Ascending aorta (tissue), 2 donors: ENCODE results near the gene MESP1. TPM values are rescaled to one million over a fixed set of nuclear protein-coding genes. Genes with fewer than 3 reads are reported as not detected.
A peak's percentile ranks its signal among the peaks of the same experiment; 100 is the strongest.

Experiments used
- DNase-seq, 2 donors: peaks; one replicate each; pipeline ENCODE4 v3.0.0-alpha.2; 2019; ENCODE audit warnings: low spot score in 2 of 2
- H3K27ac ChIP-seq, 2 donors: fragments of 200-600 bp; sonication (generic); one replicate each; pipeline ENCODE4 v1.5.1; 2016 to 2017; ENCODE audit warnings: mild to moderate bottlenecking in 1 of 2
- H3K27me3 ChIP-seq: fragments of 200-600 bp; sonication (generic); one replicate; pipeline ENCODE4 v1.5.1; 2017
- H3K36me3 ChIP-seq, 2 donors: fragments of 200-600 bp; sonication (generic); one replicate each; pipeline ENCODE4 v1.5.1; 2016
- H3K4me1 ChIP-seq, 2 donors: fragments of 200-600 bp; sonication (generic); one replicate each; pipeline ENCODE4 v1.5.1; 2016 to 2017; ENCODE audit warnings: mild to moderate bottlenecking in 1 of 2
- H3K4me3 ChIP-seq, 2 donors: fragments of 200-600 bp; sonication (generic); one replicate each; pipeline ENCODE4 v1.5.1; 2016 to 2017; ENCODE audit warnings: mild to moderate bottlenecking in 1 of 2
- H3K9me3 ChIP-seq, 2 donors: fragments of 200-600 bp; sonication (generic); one replicate each; pipeline ENCODE4 v1.5.1; 2016
- intact Hi-C: fragments of 100-400 bp; cut with DNase I; formaldehyde crosslinking; loops from one replicate; pipeline ENCODE4 v1.15.1; 2023
- total RNA-seq: library from RNA; depleted of rRNA; stranded (reverse); fragments of >200 nt; gene quantifications from one replicate; pipeline ENCODE4 v1.1.0, GENCODE V29; 2016
- TF ChIP-seq, protein P1 (sequence below), 3 experiments: fragments of 200-600 bp in 2 of 3; fragments of 450-650 bp in 1 of 3; sonication (generic) in 2 of 3; IDR thresholded peaks; one replicate each; pipeline ENCODE4 v1.5.1; 2016 to 2019; ENCODE audit warnings: antibody characterized with exemption in 3 of 3, mild to moderate bottlenecking in 1 of 3, moderate library complexity in 1 of 3

MESP1 gene, protein sequence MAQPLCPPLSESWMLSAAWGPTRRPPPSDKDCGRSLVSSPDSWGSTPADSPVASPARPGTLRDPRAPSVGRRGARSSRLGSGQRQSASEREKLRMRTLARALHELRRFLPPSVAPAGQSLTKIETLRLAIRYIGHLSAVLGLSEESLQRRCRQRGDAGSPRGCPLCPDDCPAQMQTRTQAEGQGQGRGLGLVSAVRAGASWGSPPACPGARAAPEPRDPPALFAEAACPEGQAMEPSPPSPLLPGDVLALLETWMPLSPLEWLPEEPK
- total RNA-seq = 0.85 TPM

DNA sequence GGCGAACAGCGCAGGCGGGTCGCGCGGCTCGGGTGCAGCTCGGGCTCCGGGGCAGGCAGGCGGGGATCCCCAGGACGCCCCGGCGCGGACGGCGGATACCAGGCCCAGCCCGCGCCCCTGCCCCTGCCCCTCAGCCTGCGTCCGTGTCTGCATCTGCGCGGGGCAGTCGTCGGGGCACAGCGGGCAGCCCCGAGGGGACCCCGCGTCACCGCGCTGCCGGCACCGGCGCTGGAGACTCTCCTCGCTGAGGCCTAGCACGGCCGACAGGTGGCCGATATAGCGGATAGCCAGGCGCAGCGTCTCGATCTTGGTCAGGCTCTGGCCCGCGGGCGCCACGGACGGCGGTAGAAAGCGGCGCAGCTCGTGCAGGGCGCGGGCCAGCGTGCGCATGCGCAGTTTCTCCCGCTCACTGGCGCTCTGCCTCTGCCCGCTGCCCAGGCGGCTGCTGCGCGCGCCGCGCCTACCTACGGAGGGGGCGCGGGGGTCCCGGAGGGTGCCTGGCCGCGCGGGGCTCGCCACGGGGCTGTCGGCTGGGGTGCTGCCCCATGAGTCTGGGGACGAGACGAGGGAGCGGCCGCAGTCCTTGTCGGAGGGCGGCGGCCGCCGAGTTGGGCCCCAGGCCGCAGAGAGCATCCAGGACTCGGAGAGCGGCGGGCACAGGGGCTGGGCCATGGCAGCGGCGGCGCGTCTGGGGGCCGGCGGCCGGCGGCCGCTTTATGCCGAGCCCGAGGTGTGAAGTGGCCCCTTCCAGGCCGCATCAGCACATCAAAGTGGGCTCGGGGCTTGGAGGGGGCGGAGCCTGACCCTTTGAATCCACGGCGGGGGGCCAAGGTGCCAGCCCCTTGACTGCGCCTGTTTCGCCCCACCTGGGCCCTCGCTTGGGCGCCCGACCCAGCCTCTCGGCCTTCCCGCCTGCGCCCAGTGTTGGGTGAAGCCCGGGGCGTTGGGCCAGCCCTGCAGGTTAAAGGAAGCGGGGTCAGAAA lies at the start of gene MESP1:
TSS of gene MESP1 (minus strand) at position 690 of the 983 bp plus-strand sequence. CDS start at position 672, 18 bp downstream.
- no peaks in the 10 kb centered on the region for H3K27me3 ChIP-seq
- intact Hi-C loops = loop anchor here (2.0 kb wide), 1 partner anchor 104 kb away; no protein-coding TSS in a partner anchor
- H3K36me3 ChIP-seq = no peaks in the 10 kb centered on the region
- peak; percentile 25 to 95 for DNase-seq
- TF ChIP-seq, protein P1, sequence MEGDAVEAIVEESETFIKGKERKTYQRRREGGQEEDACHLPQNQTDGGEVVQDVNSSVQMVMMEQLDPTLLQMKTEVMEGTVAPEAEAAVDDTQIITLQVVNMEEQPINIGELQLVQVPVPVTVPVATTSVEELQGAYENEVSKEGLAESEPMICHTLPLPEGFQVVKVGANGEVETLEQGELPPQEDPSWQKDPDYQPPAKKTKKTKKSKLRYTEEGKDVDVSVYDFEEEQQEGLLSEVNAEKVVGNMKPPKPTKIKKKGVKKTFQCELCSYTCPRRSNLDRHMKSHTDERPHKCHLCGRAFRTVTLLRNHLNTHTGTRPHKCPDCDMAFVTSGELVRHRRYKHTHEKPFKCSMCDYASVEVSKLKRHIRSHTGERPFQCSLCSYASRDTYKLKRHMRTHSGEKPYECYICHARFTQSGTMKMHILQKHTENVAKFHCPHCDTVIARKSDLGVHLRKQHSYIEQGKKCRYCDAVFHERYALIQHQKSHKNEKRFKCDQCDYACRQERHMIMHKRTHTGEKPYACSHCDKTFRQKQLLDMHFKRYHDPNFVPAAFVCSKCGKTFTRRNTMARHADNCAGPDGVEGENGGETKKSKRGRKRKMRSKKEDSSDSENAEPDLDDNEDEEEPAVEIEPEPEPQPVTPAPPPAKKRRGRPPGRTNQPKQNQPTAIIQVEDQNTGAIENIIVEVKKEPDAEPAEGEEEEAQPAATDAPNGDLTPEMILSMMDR (IDR thresholded peaks at IDR 0.05) = peak; percentile 88 to 94 (median 90)
- H3K27ac ChIP-seq = no peak within 1 kb of the TSS
- peak within 1 kb of the TSS; percentile 77 to 78 for H3K4me3 ChIP-seq
- H3K9me3 ChIP-seq = no peaks in the 10 kb centered on the region
- H3K4me1 ChIP-seq = peaks cover 6 to 16% of the 10 kb centered on the region in 2 donors

DNA sequence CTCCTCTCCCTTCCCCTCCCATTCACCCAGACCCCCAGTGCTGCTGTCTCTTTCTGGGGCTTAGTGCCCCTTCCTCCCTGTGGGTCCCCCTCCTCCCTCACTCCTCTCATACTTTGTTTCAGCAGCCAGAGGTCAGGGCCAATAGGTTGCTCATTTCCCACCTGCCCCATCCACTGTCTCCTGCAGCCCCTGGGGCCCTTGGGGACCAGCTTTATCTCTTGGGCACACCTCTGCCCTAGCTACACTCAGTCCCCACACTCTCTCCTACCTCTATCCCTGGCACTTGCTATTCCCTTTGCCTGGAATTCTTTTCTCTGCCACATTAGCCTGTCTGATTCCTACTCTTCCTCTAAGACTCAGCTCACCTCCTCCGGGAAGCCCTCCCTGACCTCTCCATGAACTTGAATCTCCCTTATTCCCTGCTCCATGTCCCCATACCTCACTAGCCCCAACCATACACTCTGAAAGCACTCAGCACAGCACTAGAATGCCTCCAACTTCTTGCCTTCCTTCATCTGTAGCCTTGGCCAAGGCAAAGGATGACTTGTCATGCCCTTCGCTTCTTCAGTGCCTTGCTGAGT lies 49.0 kb upstream of the MESP1 start:
- Histone ChIP-seq H3K27ac (no peak overlapping the region), H3K4me1 (no peaks in the 10 kb centered on the region), H3K27me3 (no peaks in the 10 kb centered on the region), H3K36me3 (no peaks in the 10 kb centered on the region), H3K4me3 (no peak overlapping the region), H3K9me3 (peaks cover 0 to 5% of the 10 kb centered on the region in 2 donors)
- TF ChIP-seq, protein P1 (IDR thresholded peaks at IDR 0.05) = no peak
- DNase-seq = no peak
- intact Hi-C loops = no loop called here

DNA sequence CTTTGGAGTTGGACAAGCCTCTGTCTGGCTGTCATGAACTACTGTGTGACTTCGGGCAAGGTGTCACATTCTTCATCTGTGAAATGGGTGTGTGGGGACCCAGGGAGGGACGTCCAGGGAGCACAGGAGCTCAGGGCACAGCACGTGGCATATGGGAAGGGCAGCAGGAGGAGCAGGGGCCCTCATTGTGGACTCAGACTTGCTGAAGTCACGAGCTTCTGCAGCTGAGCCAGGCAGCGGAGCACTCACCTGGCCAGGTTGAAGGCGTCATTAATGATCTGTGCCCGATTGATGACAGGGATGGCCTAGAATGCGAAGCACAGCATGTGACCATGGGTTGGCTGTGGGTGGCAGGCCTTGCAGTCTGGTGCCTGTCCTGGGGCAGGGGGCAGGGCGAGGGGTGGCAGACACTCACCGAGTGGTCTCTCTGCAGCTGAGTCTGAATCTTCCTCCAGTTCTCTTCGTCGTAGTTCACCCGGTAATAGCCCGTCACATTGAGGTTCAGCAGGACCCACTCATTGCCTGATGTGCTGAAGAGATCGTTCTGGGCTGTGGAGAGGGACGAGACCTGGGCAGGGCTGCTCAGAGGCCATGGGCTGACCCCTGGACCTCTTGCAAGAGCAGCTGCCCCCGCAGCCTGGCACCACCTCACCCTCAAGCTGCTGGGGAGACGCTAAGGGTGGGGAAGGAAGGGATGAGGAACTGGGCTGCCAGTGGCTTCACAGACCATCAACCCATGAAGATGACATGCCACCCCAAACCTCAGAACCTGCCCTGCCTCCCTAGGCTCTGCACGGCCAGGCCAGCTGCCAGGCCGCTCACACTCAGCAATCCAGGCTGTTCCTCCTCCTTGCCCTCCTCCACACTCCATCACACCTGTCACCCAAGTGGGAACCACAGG lies 48.2 kb upstream of the MESP1 start:
- no peak overlapping the region for H3K27ac ChIP-seq
- TF ChIP-seq, protein P1 (IDR thresholded peaks at IDR 0.05) = no peak
- no peaks in the 10 kb centered on the region for H3K4me1 ChIP-seq
- no peaks in the 10 kb centered on the region for H3K36me3 ChIP-seq
- intact Hi-C loops = no loop called here
- H3K4me3 ChIP-seq = no peak overlapping the region
- no peaks in the 10 kb centered on the region for H3K27me3 ChIP-seq
- DNase-seq = no peak
- peaks cover 0 to 5% of the 10 kb centered on the region in 2 donors for H3K9me3 ChIP-seq

DNA sequence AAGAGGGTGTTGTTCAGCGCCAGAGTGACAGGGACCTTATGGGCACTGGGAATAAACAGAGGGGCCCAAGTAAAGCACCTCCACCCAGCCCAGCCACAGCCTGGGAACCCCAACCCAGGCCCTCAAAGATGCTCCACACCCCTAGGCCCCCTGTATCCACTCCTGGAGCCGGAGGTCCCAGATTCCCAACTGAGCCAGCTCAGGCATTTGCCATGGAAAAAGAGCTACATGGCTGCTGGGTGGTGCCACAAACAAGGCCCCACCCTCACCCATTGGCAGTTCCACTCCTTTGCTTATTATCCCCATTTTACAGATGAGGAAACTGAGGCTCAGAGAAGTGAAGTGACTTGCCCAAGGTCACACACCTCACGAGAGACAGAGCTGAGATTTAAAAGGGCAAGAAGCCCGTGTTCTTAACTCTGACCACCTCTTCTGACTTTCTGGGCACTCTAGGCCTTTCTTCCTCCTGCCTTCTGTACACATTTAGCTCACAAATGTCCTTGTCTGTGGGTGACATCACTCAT lies 46.7 kb upstream of the MESP1 start:
- DNase-seq = no peak
- Histone ChIP-seq H3K4me1 (no peaks in the 10 kb centered on the region), H3K27me3 (no peaks in the 10 kb centered on the region), H3K4me3 (no peak overlapping the region), H3K36me3 (no peaks in the 10 kb centered on the region), H3K9me3 (peaks cover 0 to 5% of the 10 kb centered on the region in 2 donors), H3K27ac (no peak overlapping the region)
- intact Hi-C loops = no loop called here
- TF ChIP-seq, protein P1 (IDR thresholded peaks at IDR 0.05) = no peak
